HG03064 (cell line): ENCODE measurements around the gene ALDH1B1.

Experiments
- ATAC-seq: cut with Tn5 transposase; IDR thresholded peaks from one replicate; pipeline ENCODE4 v1.9.1; 2021; ENCODE audit warnings: low read depth; ENCODE audit not compliant: unreplicated experiment

ALDH1B1 gene

GRCh38 chr9:38392235-38393127, at the start of gene ALDH1B1:
Gene ALDH1B1 (plus strand): TSS chr9:38392702. CDS start chr9:38395749, 3,047 bp downstream.
- ATAC-seq = peak; percentile 99

DNA sequence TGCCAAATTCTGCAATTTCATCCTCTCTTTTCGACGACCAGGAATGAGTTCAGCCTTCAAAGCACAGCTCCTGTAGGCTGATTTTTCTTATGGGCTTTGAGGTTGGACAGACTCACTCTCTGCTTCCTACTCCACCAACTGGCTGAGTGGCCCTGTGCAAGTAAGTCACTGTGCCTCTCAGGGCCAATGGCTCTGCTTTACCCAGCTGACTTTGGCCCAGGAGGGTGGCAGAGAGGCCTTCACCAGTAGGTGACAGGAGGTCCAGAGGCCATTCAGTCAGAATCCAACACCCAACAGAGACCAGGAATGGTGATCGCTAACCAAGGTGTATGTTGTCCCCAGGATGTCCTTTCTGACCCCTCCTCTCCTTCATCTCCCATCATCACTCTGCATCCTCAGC, 49.5 kb upstream of the ALDH1B1 start:
- ATAC-seq = no peak

DNA sequence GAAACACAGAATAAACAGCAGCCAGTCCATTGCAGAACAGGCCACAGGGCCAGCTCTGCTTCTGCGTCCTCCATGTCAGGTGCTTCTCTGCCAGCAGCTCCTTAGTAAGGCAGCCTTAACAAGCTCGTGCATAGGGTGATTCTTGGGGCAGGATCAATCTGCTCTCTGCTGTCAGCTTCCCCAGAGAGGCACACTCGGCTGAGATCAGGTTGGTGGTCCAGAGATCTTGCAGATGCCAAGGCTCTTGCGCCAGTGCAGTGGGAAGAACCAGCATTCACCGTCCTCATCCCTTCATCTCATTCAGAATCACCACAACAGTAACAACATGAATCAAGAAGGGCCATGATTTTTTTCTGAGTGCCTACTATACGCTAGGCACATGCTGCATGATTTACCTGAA, 49.0 kb upstream of the ALDH1B1 start:
- ATAC-seq = no peak

GRCh38 chr9:38344566-38345324, 47.8 kb upstream of the ALDH1B1 start:
- ATAC-seq = no peak

DNA sequence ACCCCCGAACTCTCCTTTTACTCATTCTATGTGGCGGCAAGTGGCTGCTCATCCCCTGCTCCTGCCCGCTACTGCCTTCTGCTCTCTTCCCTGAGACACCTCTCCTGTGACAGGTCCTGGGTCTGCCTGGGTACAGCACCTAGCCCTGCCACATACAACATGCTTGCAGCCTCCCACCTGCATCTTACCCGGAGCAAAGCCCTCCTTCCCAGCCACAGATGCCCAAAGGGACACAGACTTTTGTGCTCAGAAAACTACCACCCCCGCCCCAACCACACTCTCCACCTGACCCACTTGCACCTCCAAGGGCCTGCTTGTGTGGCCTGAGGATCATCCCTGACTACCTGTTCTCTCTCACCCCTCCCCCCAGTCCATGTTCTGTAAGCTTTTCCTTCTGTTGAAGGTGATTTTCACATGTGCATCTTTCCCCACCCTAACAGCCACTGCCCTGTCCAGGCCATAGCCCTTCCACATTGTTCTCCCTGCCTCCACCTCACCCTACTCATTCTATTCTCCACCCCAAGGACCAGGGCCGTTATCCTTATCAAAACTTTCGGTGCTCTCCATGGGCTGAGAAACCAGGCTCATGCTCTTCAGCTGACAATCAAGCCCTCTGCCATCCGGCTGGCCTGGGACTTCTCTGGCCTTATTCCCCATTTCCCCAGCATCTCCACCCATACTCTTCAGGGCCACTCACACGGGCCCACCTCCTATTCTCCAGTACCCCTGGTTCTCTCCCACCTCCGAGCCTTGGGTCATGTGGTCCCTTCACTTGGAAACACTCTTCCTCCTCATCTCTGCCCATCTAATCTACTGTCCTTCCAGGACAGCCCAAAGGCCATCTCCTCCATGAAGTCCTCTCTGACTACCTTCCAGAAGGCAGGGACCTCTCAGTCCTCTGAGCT, 46.4 kb upstream of the ALDH1B1 start:
- ATAC-seq = no peak

- ATAC-seq = no peak
Observed at GRCh38 chr9:38346811-38347210, 45.7 kb upstream of the ALDH1B1 start.

- ATAC-seq = no peak
Observed at GRCh38 chr9:38347271-38347671, 45.2 kb upstream of the ALDH1B1 start.

- no peak for ATAC-seq
Observed at GRCh38 chr9:38347946-38348345, 44.6 kb upstream of the ALDH1B1 start.

- ATAC-seq = no peak
Observed at GRCh38 chr9:38350529-38350928, 42.0 kb upstream of the ALDH1B1 start.

GRCh38 chr9:38352530-38353328, 39.8 kb upstream of the ALDH1B1 start:
- no peak for ATAC-seq

GRCh38 chr9:38355115-38355514, 37.4 kb upstream of the ALDH1B1 start:
- ATAC-seq = no peak

DNA sequence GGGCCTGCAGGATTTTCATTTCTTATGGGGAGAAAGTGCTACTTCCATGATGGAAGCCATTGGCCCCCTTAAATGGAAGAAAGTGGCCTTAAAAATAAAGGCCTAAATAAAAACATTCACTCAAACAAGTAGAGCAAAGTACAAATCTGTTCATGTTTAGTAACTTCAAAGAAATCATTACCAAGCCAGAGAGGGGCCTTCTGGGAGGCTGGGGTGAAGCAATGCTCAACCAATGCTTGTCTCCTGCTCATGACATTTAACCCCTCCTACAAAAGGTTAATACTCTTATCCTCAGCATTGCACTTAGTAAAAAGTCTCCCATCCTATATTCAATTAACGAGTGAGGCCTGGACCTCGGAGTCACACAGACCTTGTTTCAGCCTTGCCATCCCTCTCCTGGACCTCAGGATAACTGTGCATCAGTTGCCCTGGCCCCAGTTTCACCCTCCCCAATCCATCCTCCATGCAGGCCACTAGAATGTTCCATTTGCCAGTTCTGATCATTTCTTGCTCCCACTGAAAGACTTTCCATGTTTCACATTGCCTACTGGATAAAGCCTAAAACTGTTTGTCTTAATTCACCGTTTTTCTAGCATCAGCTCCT, 36.9 kb upstream of the ALDH1B1 start:
- no peak for ATAC-seq

DNA sequence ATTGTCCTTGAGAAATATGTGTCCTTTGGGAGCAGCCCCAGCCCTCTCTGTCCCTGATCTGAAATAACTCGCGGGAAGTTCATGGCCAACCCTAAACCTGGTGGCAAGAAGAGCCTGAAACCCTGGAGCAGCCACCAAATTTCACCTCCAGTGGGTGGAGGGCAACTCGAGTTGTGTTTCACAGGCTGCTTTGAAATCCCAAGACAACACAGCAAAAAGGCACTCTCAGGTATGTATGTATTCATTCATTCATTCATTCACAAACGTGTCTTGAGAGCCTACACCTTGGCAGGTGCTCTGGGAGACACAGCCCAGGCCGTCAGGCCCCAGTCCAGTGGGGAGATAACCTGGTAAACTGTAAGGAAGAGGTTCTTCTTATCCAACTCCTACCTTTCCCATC, 35.7 kb upstream of the ALDH1B1 start:
- no peak for ATAC-seq

DNA sequence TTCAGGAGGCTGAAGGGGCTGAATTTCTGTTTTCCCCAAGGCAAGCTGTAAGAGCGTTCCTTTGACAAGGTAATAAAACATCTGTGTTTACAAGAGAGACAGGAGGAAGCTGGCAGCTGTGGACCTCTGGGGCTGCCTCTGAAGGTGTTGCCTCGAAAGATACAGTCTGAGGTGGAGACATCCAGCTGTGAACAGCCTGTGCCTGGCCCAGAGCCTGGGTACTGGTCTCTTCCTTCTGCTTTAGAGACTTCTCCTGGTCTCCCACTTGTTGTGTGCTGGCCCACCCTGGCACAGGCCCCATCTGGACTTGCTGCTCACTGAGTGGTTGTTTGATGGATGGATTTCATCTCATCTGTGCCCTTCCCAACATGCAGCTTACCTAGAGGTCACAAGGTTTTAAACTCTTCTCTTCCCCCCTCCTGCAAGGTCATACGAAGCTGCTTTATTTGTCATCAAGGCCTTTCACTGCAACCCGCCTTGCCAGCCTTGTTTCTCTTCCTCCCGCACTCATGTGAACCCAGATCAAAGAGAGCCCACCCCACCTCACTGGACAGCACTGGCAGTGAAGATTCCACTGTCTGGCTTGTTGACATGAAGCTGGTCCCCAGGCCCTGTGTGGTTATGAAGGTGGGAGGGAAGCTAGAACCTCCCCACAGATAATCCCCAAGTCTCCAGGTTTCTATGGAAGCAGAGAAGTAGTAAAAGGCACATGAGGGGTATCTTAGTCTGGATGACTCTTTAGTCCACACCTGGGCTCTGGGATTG, 35.0 kb upstream of the ALDH1B1 start:
- no peak for ATAC-seq

- no peak for ATAC-seq
Observed at GRCh38 chr9:38358390-38359296, 33.9 kb upstream of the ALDH1B1 start.

- no peak for ATAC-seq
Observed at GRCh38 chr9:38359297-38359653, 33.2 kb upstream of the ALDH1B1 start.

GRCh38 chr9:38359689-38360385, 32.7 kb upstream of the ALDH1B1 start:
- ATAC-seq = no peak
